Choroid plexus epithelial cell (primary cell): ENCODE measurements around the gene PARL.

Experiments used
- DNase-seq: peaks from one replicate; pipeline ENCODE4 v3.0.0-alpha.2; 2010; ENCODE audit warnings: low read depth
- H3K4me3 ChIP-seq: 2 replicates; pipeline ENCODE4 v1.5.1; 2011; ENCODE audit warnings: low read depth, mild to moderate bottlenecking, control low read depth, low read length, moderate library complexity
- CTCF ChIP-seq: conservative IDR thresholded peaks from 2 replicates; pipeline ENCODE4 v1.5.1; 2011; ENCODE audit warnings: low read depth, mild to moderate bottlenecking, control low read depth, inconsistent platforms, low read length, moderate library complexity

PARL gene

DNA sequence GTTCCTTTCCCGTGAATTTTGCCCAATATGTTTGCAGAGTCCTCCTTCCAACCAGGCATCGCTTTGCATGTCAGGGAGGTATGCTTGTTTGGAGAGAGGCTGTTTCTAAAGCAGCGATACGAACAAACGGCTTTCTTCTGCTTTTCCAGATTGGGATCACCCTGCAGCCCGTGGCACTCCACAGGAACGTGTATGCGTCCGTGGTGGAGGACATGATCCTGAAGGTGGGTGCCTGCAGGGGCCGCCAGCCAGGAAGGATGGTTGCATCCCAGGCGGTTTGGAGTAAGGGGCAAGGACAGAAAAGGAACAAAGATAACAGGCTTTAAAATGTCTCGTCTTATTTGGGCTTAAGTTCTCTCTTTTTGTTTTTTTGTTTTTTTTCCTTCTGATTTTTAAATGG lies 76.8 kb downstream of the PARL start:
- DNase-seq, result no peak
- no peak overlapping the region for H3K4me3 ChIP-seq
- TF ChIP-seq CTCF, result no peak

DNA sequence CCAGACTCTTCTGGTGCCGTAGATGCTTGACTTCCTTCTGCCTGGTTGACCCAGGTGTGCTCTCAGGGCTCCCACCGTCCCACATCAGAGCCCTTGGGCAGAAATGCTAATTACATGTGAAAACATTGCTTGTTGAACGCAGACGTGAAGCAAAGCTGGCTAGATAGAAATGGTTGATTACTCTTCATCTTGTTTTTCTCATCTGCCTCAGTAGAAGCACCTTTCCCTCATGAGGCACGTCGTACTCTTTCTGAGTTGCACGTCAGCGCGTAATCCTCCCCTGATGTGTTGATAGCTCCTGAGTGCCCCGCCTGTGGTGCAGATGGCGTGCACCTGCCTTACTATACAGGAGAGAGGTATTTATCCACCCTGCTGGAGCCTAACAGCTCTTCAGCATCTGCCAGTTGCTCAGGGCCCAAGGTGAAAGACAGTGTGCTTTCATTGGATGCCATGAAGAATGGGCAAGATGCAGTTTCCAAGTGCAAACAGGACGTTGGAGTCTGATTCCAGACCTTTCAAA lies 77.4 kb downstream of the PARL start:
- DNase-seq, result no peak
- TF ChIP-seq CTCF, result no peak
- H3K4me3 ChIP-seq, result no peak overlapping the region

DNA sequence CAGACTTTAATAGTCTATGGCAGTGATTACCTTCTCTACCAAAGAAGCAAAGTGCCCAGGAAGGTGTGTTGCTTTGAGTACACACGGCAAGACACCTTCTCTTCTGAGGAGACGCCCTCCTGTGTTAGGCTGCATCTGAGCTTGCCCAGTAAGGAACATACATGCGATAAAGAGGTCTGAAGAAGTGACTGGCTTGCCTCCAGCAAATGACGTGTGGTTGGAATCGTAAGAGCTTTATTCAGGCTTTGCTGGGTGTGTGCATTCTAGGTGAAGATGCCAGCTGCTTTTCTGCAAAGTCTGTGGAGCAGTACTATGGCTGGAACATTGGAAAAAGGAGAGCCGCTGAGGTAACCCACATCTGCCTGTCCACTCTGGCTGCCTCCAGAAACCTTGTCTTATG lies 81.7 kb downstream of the PARL start:
- TF ChIP-seq CTCF, result no peak
- H3K4me3 ChIP-seq, result no peak overlapping the region
- DNase-seq, result no peak

DNA sequence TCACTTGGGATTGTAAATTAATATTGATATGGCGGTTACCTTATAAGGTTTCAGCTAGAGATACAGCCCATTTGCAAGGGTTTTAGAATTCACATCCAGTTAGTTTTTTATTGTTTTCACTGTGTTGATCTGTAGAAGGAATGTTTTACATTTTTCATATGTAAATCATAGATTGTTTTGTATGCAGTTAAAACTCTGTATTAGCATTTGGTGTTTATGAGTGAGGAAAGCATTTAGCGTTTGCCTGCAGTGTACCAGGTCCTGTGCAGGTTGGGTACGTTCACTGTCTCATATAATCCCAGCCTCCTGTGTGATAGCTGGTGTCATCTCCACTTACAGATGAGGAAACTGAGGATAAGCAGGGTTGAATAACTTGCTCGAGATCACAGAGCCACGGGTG lies 83.1 kb downstream of the PARL start:
- TF ChIP-seq CTCF, result no peak
- DNase-seq, result no peak
- H3K4me3 ChIP-seq, result no peak overlapping the region

- DNase-seq, result no peak
- no peak overlapping the region for H3K4me3 ChIP-seq
- TF ChIP-seq CTCF, result no peak
Observed at GRCh38 chr3:183800243-183800863, 84.3 kb downstream of the PARL start.

GRCh38 chr3:183799461-183799860 lies 85.2 kb downstream of the PARL start:
- DNase-seq, result no peak
- no peak overlapping the region for H3K4me3 ChIP-seq
- no peak for TF ChIP-seq CTCF

DNA sequence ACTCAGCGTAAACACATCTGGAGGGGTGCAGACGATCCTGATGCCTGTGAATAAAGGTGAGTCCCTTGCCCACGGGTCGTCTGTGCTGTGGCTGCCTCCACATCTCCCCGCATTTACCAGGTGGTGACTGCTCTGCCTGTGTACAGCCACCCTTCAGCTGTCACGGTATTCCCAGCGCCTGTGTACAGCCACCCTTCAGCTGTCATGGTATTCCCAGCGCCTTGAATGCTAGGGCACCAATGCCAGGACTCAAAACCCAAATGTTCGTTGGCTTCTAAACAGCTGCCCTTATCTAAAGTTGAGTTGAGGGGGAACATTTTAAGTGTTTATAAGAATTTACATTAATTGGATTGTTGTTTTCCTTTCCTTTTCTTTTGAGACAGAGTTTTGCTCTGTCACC lies 86.7 kb downstream of the PARL start:
- no peak for DNase-seq
- TF ChIP-seq CTCF, result no peak
- no peak overlapping the region for H3K4me3 ChIP-seq
